HL-60 (cell line): ENCODE measurements around the gene PLA2G3.

Experiments used
- DNase-seq, 2 experiments: peaks; one replicate each; pipeline ENCODE4 v3.0.0-alpha.2; 2010 to 2020; ENCODE audit warnings: low read depth in 1 of 2, low spot score in 1 of 2
- H3K27ac ChIP-seq: fragments of 250-450 bp; sonication (Bioruptor Pico); replicated peaks from 2 replicates; pipeline ENCODE4 v1.5.1; 2020; ENCODE audit warnings: mild to moderate bottlenecking, moderate library complexity
- H3K27me3 ChIP-seq: fragments of 250-450 bp; sonication (Bioruptor Pico); 2 replicates; pipeline ENCODE4 v1.5.1; 2021; ENCODE audit warnings: mild to moderate bottlenecking, moderate library complexity; ENCODE audit not compliant: insufficient read depth, poor library complexity, severe bottlenecking
- H3K4me3 ChIP-seq: replicated peaks from 2 replicates; pipeline ENCODE4 v1.5.1; 2011; ENCODE audit warnings: mild to moderate bottlenecking, control low read depth, low read length; ENCODE audit not compliant: insufficient read depth
- CTCF ChIP-seq: IDR thresholded peaks from one replicate; pipeline ENCODE4 v1.5.1; 2011; ENCODE audit warnings: low read length, control low read depth, inconsistent platforms; ENCODE audit not compliant: insufficient read depth
- GABPA ChIP-seq: IDR thresholded peaks from 2 replicates; pipeline ENCODE4 v1.6.1; 2012; ENCODE audit warnings: low read depth
- POLR2AphosphoS5 ChIP-seq: IDR thresholded peaks from 2 replicates; pipeline ENCODE4 v1.6.1; 2012; ENCODE audit warnings: low read depth
- REST ChIP-seq: IDR thresholded peaks from 2 replicates; pipeline ENCODE4 v1.6.1; 2012; ENCODE audit warnings: low read depth; ENCODE audit not compliant: insufficient replicate concordance
- SPI1 ChIP-seq: IDR thresholded peaks from 2 replicates; pipeline ENCODE4 v1.6.1; 2012; ENCODE audit warnings: low read depth, mild to moderate bottlenecking, borderline replicate concordance

Gene PLA2G3

DNA sequence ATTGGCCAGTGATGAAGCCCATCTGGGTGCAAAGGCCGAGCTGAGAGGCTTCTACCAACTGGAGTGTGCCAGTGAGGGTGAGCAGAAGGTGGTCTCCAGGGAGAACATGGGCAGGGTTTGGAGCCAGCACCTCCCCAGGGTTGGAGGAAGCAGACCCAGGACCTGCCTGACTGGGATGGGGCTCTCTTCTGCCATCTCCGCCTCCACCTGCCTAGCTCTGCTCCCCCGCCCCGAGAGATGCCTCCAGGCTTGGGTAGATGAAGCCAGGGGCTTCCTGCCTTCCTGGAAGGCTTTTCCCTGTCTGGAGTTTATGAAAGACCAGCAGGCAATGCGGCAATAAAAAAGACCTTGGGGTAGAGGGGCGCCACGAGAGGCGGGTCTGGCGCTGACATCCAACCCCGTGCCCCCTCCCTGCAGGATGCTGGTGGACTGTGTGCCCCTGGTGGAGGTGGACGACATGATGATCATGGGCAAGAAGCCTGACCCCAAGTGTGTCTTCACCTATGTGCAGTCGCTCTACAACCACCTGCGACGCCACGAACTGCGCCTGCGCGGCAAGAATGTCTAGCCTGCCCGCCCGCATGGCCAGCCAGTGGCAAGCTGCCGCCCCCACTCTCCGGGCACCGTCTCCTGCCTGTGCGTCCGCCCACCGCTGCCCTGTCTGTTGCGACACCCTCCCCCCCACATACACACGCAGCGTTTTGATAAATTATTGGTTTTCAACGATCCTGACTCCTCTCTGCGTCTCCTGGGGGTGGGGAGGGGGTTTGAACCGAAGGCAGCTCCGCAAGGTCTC lies 36.2 kb downstream of the PLA2G3 start:
- H3K27ac ChIP-seq = no peak overlapping the region

GRCh38 chr22:31103111-31103510 lies 37.2 kb downstream of the PLA2G3 start:
- no peak overlapping the region for H3K27ac ChIP-seq
- DNase-seq = no peak
- TF ChIP-seq GABPA (no peak), REST (no peak), CTCF (no peak), SPI1 (no peak), POLR2AphosphoS5 (no peak)

More for the DNA sequence above, 36.2 kb downstream of the PLA2G3 start:
- Histone ChIP-seq H3K4me3 (no peak overlapping the region), H3K27me3 (peaks cover 3% of the 10 kb centered on the region)
- TF ChIP-seq SPI1 = no peak
- TF ChIP-seq CTCF = no peak
- no peak for TF ChIP-seq POLR2AphosphoS5
- DNase-seq = no peak

DNA sequence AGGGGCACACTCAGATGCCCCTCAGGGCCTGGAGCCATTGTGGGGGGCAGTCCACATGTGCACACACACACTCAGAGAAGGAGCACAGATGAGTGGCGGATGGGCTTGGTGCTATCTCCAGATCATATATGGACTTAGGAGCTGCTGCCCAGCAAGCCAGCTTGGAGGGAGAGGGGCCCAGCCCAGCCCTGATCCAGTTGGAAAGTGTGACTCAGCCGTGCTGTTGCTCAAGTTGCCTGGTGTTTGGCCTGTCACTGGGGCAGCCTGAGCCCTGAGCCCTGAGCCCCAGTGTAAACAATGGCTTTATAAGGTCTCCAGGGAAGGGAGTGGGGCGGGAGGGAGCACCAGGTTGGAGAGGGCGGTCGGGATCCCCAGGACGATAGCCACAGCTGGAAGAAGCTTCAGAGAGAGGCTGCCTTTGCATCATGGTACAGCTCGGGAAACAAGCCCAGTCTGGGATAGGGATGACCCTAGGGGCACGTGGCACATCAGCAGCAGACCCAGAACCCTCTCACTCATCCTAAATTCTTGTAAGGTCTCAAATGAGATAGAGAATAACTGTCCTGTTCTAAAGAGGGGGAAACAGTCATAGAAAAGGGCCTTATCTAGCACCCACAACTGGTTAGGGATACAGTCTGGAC lies 37.7 kb downstream of the PLA2G3 start:
- Histone ChIP-seq H3K27me3 (peaks cover 3% of the 10 kb centered on the region), H3K4me3 (no peak overlapping the region), H3K27ac (no peak overlapping the region)
- TF ChIP-seq CTCF (no peak), REST (no peak), GABPA (no peak), POLR2AphosphoS5 (no peak), SPI1 (no peak)
- DNase-seq = no peak

More at GRCh38 chr22:31103111-31103510, 37.2 kb downstream of the PLA2G3 start:
- peaks cover 3% of the 10 kb centered on the region for H3K27me3 ChIP-seq
- no peak overlapping the region for H3K4me3 ChIP-seq
